RWPE2 (cell line): ENCODE results near the gene TUBA4A.
A peak's percentile ranks its signal among the peaks of the same experiment; 100 is the strongest.

Experiments
- ATAC-seq: fragments of 200-7000 bp; cut with Tn5 transposase; 3 replicates; pipeline ENCODE4 v1.9.1; 2021; ENCODE audit warnings: low read depth
- DNase-seq: peaks from one replicate; pipeline ENCODE4 v3.0.0-alpha.2; 2020; ENCODE audit warnings: low spot score
- H3K27ac ChIP-seq: fragments of 450-650 bp; 2 replicates; pipeline ENCODE4 v1.5.1; 2017; ENCODE audit warnings: mild to moderate bottlenecking; ENCODE audit not compliant: poor library complexity, severe bottlenecking
- H3K27me3 ChIP-seq: fragments of 250-450 bp; sonication (Bioruptor Pico); 2 replicates; pipeline ENCODE4 v1.5.1; 2021; ENCODE audit warnings: mild to moderate bottlenecking, moderate library complexity; ENCODE audit not compliant: insufficient read depth, poor library complexity, severe bottlenecking
- H3K36me3 ChIP-seq: fragments of 250-450 bp; sonication (Bioruptor Pico); 2 replicates; pipeline ENCODE4 v1.5.1; 2020; ENCODE audit warnings: low read depth, mild to moderate bottlenecking, moderate library complexity
- H3K4me1 ChIP-seq: fragments of 250-450 bp; sonication (Bioruptor Pico); 2 replicates; pipeline ENCODE4 v1.5.1; 2021; ENCODE audit warnings: mild to moderate bottlenecking, moderate library complexity; ENCODE audit not compliant: insufficient read depth, poor library complexity, severe bottlenecking
- H3K4me3 ChIP-seq: fragments of 250-450 bp; sonication (Bioruptor Pico); 2 replicates; pipeline ENCODE4 v1.5.1; 2021; ENCODE audit warnings: mild to moderate bottlenecking, moderate library complexity; ENCODE audit not compliant: severe bottlenecking
- H3K9me3 ChIP-seq: fragments of 250-450 bp; sonication (Bioruptor Pico); 2 replicates; pipeline ENCODE4 v1.5.1; 2021; ENCODE audit warnings: mild to moderate bottlenecking, moderate library complexity; ENCODE audit not compliant: severe bottlenecking
- TF ChIP-seq, protein P1 (sequence below): fragments of 450-650 bp; IDR thresholded peaks from one replicate; pipeline ENCODE4 v1.5.1; 2017; ENCODE audit warnings: mild to moderate bottlenecking, moderate library complexity; ENCODE audit not compliant: poor library complexity, severe bottlenecking

Gene TUBA4A

DNA sequence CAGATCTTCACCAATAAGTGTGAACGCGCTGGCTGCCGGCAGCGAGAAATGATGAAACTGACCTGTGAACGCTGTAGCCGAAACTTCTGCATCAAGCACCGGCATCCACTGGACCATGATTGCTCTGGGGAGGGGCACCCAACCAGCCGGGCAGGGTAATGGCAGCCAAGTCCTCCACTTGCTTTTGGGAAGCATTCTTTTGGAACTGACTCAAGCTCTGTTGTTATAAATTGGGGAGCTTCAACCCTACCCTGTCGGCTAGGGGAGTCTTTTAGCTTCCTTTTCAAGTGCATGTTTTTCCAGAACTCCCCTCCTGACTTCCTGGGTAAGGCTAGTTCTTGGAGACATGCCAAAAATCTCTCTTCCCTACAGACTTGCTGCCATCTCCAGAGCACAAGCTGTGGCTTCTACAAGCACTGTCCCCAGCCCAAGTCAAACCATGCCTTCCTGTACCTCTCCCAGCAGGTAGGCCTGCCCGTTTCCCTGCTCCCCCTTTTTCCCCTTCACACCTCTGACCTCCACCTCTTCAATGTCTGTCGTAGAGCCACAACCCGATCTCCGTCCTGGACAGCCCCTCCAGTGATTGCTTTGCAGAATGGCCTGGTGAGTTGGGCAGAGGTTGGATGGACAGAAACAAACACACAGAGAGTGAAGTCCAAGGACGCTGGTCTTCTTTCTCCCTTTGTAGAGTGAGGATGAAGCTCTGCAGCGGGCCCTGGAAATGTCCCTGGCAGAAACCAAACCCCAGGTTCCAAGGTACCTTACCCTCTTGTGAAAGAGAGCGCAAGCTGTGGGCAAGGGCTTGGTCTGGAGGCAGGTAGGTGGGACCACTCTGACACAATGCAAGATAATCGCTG lies 45.6 kb downstream of the TUBA4A start:
- Histone ChIP-seq H3K4me1 (peaks cover 7% of the 10 kb centered on the region), H3K36me3 (peaks cover 21% of the 10 kb centered on the region), H3K4me3 (no peak overlapping the region), H3K27me3 (no peaks in the 10 kb centered on the region), H3K9me3 (no peaks in the 10 kb centered on the region), H3K27ac (peak overlapping the region; percentile 58)
- TF ChIP-seq, protein P1, sequence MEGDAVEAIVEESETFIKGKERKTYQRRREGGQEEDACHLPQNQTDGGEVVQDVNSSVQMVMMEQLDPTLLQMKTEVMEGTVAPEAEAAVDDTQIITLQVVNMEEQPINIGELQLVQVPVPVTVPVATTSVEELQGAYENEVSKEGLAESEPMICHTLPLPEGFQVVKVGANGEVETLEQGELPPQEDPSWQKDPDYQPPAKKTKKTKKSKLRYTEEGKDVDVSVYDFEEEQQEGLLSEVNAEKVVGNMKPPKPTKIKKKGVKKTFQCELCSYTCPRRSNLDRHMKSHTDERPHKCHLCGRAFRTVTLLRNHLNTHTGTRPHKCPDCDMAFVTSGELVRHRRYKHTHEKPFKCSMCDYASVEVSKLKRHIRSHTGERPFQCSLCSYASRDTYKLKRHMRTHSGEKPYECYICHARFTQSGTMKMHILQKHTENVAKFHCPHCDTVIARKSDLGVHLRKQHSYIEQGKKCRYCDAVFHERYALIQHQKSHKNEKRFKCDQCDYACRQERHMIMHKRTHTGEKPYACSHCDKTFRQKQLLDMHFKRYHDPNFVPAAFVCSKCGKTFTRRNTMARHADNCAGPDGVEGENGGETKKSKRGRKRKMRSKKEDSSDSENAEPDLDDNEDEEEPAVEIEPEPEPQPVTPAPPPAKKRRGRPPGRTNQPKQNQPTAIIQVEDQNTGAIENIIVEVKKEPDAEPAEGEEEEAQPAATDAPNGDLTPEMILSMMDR: no peak
- no peak for DNase-seq
- ATAC-seq: no peak

DNA sequence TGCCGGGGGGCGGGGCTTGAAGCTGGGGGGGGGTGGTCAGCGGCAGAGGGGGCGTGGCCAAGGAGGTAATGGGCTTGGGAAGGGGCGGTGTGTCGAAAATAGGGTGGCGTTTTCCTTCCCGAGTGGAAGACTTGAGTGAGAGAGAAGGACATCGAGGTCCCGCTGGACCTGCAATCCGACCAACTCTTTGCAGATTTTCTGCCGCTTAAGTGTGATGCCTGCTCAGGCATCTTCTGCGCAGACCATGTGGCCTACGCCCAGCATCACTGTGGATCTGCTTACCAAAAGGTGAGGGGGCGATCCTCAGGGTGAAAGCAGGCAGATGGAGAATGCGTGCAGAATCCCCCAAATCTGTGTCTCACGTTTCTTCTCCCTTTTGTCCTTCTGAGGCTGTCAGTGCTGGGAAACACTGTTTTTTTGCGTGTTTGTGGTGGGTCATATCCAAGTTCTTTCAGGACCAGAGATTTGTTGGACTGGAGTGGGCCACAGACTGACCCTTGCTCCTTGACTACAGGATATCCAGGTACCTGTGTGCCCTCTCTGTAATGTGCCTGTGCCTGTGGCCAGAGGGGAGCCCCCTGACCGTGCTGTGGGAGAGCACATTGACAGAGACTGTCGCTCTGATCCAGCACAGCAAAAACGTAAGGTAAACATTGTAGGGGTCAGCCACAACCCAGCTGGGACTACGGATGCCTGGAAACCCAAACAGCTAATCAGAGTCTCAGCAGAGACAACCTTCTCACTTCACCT lies 46.4 kb downstream of the TUBA4A start:
- no peaks in the 10 kb centered on the region for H3K9me3 ChIP-seq
- H3K4me3 ChIP-seq: peak overlapping the region; percentile 43
- H3K4me1 ChIP-seq: peaks cover 7% of the 10 kb centered on the region
- TF ChIP-seq, protein P1: no peak
- H3K36me3 ChIP-seq: peaks cover 14% of the 10 kb centered on the region
- DNase-seq (no peak), ATAC-seq (peak; percentile 1; the same call in 2 of the 3 replicates)
- H3K27ac ChIP-seq: peak overlapping the region; percentile 58
- H3K27me3 ChIP-seq: no peaks in the 10 kb centered on the region

DNA sequence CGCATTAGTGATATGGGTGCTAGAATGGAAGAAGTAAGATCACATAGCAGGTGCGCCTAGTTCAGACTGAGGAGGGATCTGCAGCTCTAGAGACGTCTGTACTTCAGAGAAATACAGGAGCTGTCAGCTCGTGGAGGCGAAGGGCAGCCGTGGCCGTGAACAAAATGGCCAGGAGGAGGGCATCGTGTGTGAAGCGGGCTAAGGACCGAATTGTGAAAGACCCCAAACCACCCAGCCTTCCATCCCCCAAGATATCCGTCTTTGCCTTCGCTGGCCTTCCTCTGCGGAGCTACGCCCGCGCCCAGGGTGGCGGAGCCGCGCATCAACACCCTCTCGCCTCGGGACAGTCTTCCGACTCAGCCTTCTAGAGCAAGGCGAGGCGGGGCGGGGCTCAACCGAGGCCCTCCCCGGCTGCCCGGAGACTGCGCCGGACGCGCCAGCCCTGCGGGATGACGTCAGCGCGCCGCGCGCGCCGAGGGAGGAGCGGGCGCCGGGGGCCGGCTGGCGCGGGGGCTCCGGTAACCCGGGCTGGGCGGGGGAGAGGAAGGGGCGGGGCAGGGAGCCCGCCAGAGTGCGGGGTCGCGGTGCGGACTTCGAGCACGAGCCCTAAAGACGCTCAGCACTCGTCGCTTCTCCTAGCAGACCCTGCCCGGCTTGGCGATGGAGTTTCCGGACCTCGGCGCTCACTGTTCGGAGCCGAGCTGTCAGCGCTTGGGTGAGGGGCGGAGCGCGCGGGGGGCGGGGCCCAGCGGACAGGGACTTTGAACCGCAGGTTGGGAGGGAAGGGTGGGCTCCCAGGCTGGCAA lies 47.2 kb downstream of the TUBA4A start, which contains the start of gene ZFAND2B:
Gene ZFAND2B (plus strand): TSS at position 455 of the 806 bp plus-strand sequence. CDS start 206 bp downstream, at position 661.
- H3K27ac ChIP-seq: peak within 1 kb of the TSS; percentile 58
- ATAC-seq (peak; percentile 96), DNase-seq (peak; percentile 92)
- no peaks in the 10 kb centered on the region for H3K9me3 ChIP-seq
- TF ChIP-seq, protein P1: no peak
- H3K4me3 ChIP-seq: peak within 1 kb of the TSS; percentile 43
- no peaks in the 10 kb centered on the region for H3K27me3 ChIP-seq
- peaks cover 8% of the 10 kb centered on the region for H3K36me3 ChIP-seq
- peaks cover 7% of the 10 kb centered on the region for H3K4me1 ChIP-seq

DNA sequence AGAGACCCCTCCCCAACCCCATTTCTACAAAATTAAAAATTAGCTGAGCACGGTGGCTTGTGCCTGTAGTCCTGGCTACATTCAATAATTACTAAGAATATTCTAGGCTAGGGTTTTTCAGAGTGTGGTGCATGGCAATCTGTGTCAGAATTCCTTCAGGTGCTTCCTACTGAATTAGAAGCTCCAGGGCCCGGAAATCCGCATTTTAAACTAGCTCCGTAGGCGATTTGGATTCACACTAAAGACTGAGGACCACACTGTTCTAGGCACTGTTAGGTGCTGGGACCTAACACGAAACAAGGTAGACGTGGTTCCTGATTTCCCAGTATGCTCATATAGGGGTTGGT lies 47.8 kb downstream of the TUBA4A start:
- no peaks in the 10 kb centered on the region for H3K27me3 ChIP-seq
- H3K4me3 ChIP-seq: peak overlapping the region; percentile 43
- H3K9me3 ChIP-seq: no peaks in the 10 kb centered on the region
- H3K4me1 ChIP-seq: peaks cover 7% of the 10 kb centered on the region
- ATAC-seq (no peak), DNase-seq (no peak)
- peaks cover 8% of the 10 kb centered on the region for H3K36me3 ChIP-seq
- peak overlapping the region; percentile 58 for H3K27ac ChIP-seq
- TF ChIP-seq, protein P1: no peak
